Esophagus muscularis mucosa (tissue), 3 donors: ENCODE data around the gene PTPRN2.

Experiments
- CTCF ChIP-seq, 3 experiments: fragments of 200-600 bp in 2 of 3; fragments of 450-650 bp in 1 of 3; sonication (generic) in 2 of 3; IDR thresholded peaks; one replicate each; pipeline ENCODE4 v1.5.1; 2017 to 2019; ENCODE audit warnings: antibody characterized with exemption in 3 of 3, mild to moderate bottlenecking in 2 of 3, moderate library complexity in 1 of 3
- EP300 ChIP-seq: sonication (generic); formaldehyde crosslinking; IDR thresholded peaks from one replicate; pipeline ENCODE4 v1.6.1; 2017; ENCODE audit warnings: antibody characterized with exemption

GRCh38 chr7:157619753-157620525, 967.7 kb downstream of the PTPRN2 start:
- TF ChIP-seq CTCF (IDR thresholded peaks at IDR 0.05) (no peak), EP300 (no peak)
